ENCODE results near the gene UNC5C.

UNC5C gene

GRCh38 chr4:95450294-95450693 is 98.5 kb downstream of the UNC5C start:
- DNase-seq, result no peak

GRCh38 chr4:95446173-95446572 is 102.6 kb downstream of the UNC5C start:
- no peak for DNase-seq

GRCh38 chr4:95445251-95445650 is 103.5 kb downstream of the UNC5C start:
- DNase-seq, result no peak

GRCh38 chr4:95444812-95445211 is 104.0 kb downstream of the UNC5C start:
- no peak for DNase-seq

GRCh38 chr4:95439896-95440295 is 108.9 kb downstream of the UNC5C start:
- DNase-seq, result no peak

- DNase-seq, result no peak
Observed at GRCh38 chr4:95439071-95439470, 109.7 kb downstream of the UNC5C start.

- no peak for DNase-seq
Observed at GRCh38 chr4:95432466-95432865, 116.3 kb downstream of the UNC5C start.

GRCh38 chr4:95431678-95432077 is 117.1 kb downstream of the UNC5C start:
- DNase-seq, result no peak

GRCh38 chr4:95429416-95429815 is 119.4 kb downstream of the UNC5C start:
- DNase-seq, result no peak

GRCh38 chr4:95428291-95429070 is 120.3 kb downstream of the UNC5C start:
- DNase-seq, result no peak

GRCh38 chr4:95426455-95426854 is 122.3 kb downstream of the UNC5C start:
- no peak for DNase-seq

- no peak for DNase-seq
Observed at GRCh38 chr4:95422436-95422835, 126.3 kb downstream of the UNC5C start.

GRCh38 chr4:95421869-95422268 is 126.9 kb downstream of the UNC5C start:
- DNase-seq, result no peak

- DNase-seq, result no peak
Observed at GRCh38 chr4:95417531-95417930, 131.2 kb downstream of the UNC5C start.

- no peak for DNase-seq
Observed at GRCh38 chr4:95415346-95415771, 133.4 kb downstream of the UNC5C start.

- no peak for DNase-seq
Observed at GRCh38 chr4:95411371-95412088, 137.2 kb downstream of the UNC5C start.

- no peak for DNase-seq
Observed at GRCh38 chr4:95410387-95410977, 138.3 kb downstream of the UNC5C start.

GRCh38 chr4:95409750-95410149 is 139.0 kb downstream of the UNC5C start:
- no peak for DNase-seq

- DNase-seq, result no peak
Observed at GRCh38 chr4:95409127-95409526, 139.6 kb downstream of the UNC5C start.

GRCh38 chr4:95402299-95402698 is 146.5 kb downstream of the UNC5C start:
- DNase-seq, result no peak

- no peak for DNase-seq
Observed at GRCh38 chr4:95398217-95398616, 150.6 kb downstream of the UNC5C start.

- DNase-seq, result no peak
Observed at GRCh38 chr4:95394752-95395306, 153.9 kb downstream of the UNC5C start.

GRCh38 chr4:95393821-95394220 is 155.0 kb downstream of the UNC5C start:
- no peak for DNase-seq

- DNase-seq, result no peak
Observed at GRCh38 chr4:95388911-95389310, 159.9 kb downstream of the UNC5C start.
